ENCODE results near the gene LDB2. TPM values are rescaled to one million over a fixed set of nuclear protein-coding genes. Genes with fewer than 3 reads are reported as not detected.

LDB2 gene
- total and polyA plus RNA-seq, 2 donors (not counting 1 experiment from before 2014, with no cell fraction given) = not detected

GRCh38 chr4:16883806-16884205 is 14.6 kb downstream of the LDB2 start:
- Histone ChIP-seq H3K9ac (ENCODE audit: low read length) (no peak overlapping the region), H3K4me1 (ENCODE audit: control insufficient read depth in 2 of 2, insufficient read depth in 2 of 2, low read length in 2 of 2) (no peaks in the 10 kb centered on the region), H3K9me3 (ENCODE audit: control extremely low read depth in 1 of 3, control insufficient read depth in 2 of 3, insufficient read depth in 1 of 3, low read length in 2 of 3) (peaks cover 0 to 7% (median 0%) of the 10 kb centered on the region in 3 donors), H3K4me3 (ENCODE audit: control extremely low read depth in 1 of 5, extremely low read depth in 1 of 5, insufficient read depth in 1 of 5, low read depth in 2 of 5, low read length in 4 of 5) (no peak overlapping the region), H3K27me3 (replicated peaks in 1 of 4; ENCODE audit: control extremely low read depth in 1 of 4, control insufficient read depth in 3 of 4, insufficient read depth in 4 of 4, low read length in 3 of 4) (no peaks in the 10 kb centered on the region), H3K4me2 (replicated peaks; ENCODE audit: low read depth, low read length, poor library complexity, severe bottlenecking) (no peak overlapping the region), H3K27ac (ENCODE audit: low read length in 2 of 2) (no peak overlapping the region), H2AFZ (ENCODE audit: insufficient read depth, low read depth, low read length, poor library complexity, severe bottlenecking) (no peak overlapping the region), H4K20me1 (ENCODE audit: control insufficient read depth, insufficient read depth, low read length, poor library complexity, severe bottlenecking) (no peaks in the 10 kb centered on the region), H3K36me3 (replicated peaks in 1 of 2; ENCODE audit: control extremely low read depth in 1 of 2, control insufficient read depth in 1 of 2, extremely low read depth in 1 of 2, insufficient read depth in 2 of 2, low read length in 1 of 2) (no peaks in the 10 kb centered on the region), H3K79me2 (ENCODE audit: control insufficient read depth, insufficient read depth, low read length) (no peaks in the 10 kb centered on the region)
- ChIA-PET CTCF (no interaction called here), POLR2A (no interaction called here)
- WGBS (ENCODE audit: insufficient coverage) = 91% methylated on average over 1 of the region's 4 CpGs
- Mint-ChIP-seq H3K9me3 (ENCODE audit: insufficient read depth) (no peaks in the 10 kb centered on the region), H3K4me3 (no peak overlapping the region), H3K4me1 (no peaks in the 10 kb centered on the region), H3K27ac (no peak overlapping the region), H3K27me3 (no peaks in the 10 kb centered on the region)
- TF ChIP-seq EZH2 (IDR thresholded peaks at IDR 0.05; ENCODE audit: borderline replicate concordance, insufficient read depth, low read depth, low read length, poor library complexity, severe bottlenecking) (no peak), CTCF (IDR thresholded peaks at IDR 0.05) (no peak)
- ATAC-seq (ENCODE audit: low read depth) = no peak
- intact Hi-C loops (cut with micrococcal nuclease) = no loop called here
- DNase-seq = no peak

GRCh38 chr4:16881151-16881884 is 17.1 kb downstream of the LDB2 start:
- no peak overlapping the region for H3K4me2 ChIP-seq (replicated peaks; ENCODE audit: low read depth, low read length, poor library complexity, severe bottlenecking)
- H3K36me3 ChIP-seq (replicated peaks in 1 of 2; ENCODE audit: control extremely low read depth in 1 of 2, control insufficient read depth in 1 of 2, extremely low read depth in 1 of 2, insufficient read depth in 2 of 2, low read length in 1 of 2) = no peaks in the 10 kb centered on the region
- no peaks in the 10 kb centered on the region for H3K79me2 ChIP-seq (ENCODE audit: control insufficient read depth, insufficient read depth, low read length)
- no peak for DNase-seq
- POLR2A ChIA-PET = no interaction called here
- H3K4me1 ChIP-seq (ENCODE audit: control insufficient read depth in 2 of 2, insufficient read depth in 2 of 2, low read length in 2 of 2) = no peaks in the 10 kb centered on the region
- H3K4me3 ChIP-seq (ENCODE audit: control extremely low read depth in 1 of 5, extremely low read depth in 1 of 5, insufficient read depth in 1 of 5, low read depth in 2 of 5, low read length in 4 of 5) = no peak overlapping the region
- whole genome bisulfite sequencing (ENCODE audit: insufficient coverage) = 97% methylated on average over 3 of the region's 7 CpGs
- H3K9ac ChIP-seq (ENCODE audit: low read length) = no peak overlapping the region
- no peaks in the 10 kb centered on the region for H3K9me3 Mint-ChIP-seq (ENCODE audit: insufficient read depth)
- H3K27me3 ChIP-seq (replicated peaks in 1 of 4; ENCODE audit: control extremely low read depth in 1 of 4, control insufficient read depth in 3 of 4, insufficient read depth in 4 of 4, low read length in 3 of 4) = no peaks in the 10 kb centered on the region
- H2AFZ ChIP-seq (ENCODE audit: insufficient read depth, low read depth, low read length, poor library complexity, severe bottlenecking) = no peak overlapping the region
- intact Hi-C loops (cut with micrococcal nuclease) = no loop called here
- H3K27ac Mint-ChIP-seq = no peak overlapping the region
- no peak overlapping the region for H3K4me3 Mint-ChIP-seq
- H3K27me3 Mint-ChIP-seq = no peaks in the 10 kb centered on the region
- H3K9me3 ChIP-seq (ENCODE audit: control extremely low read depth in 1 of 3, control insufficient read depth in 2 of 3, insufficient read depth in 1 of 3, low read length in 2 of 3) = peaks cover 0 to 7% (median 0%) of the 10 kb centered on the region in 3 donors
- no peak for ATAC-seq (ENCODE audit: low read depth)
- no peaks in the 10 kb centered on the region for H4K20me1 ChIP-seq (ENCODE audit: control insufficient read depth, insufficient read depth, low read length, poor library complexity, severe bottlenecking)
- TF ChIP-seq EZH2 (IDR thresholded peaks at IDR 0.05; ENCODE audit: borderline replicate concordance, insufficient read depth, low read depth, low read length, poor library complexity, severe bottlenecking) = no peak
- TF ChIP-seq CTCF (IDR thresholded peaks at IDR 0.05) = no peak
- CTCF ChIA-PET = no interaction called here
- no peak overlapping the region for H3K27ac ChIP-seq (ENCODE audit: low read length in 2 of 2)
- no peaks in the 10 kb centered on the region for H3K4me1 Mint-ChIP-seq
